ENCODE results near the gene KAZN. TPM values are rescaled to one million over a fixed set of nuclear protein-coding genes. Genes with fewer than 3 reads are reported as not detected.

KAZN gene
- total RNA-seq, 1 donor from 2014 or later = 33.5 TPM

DNA sequence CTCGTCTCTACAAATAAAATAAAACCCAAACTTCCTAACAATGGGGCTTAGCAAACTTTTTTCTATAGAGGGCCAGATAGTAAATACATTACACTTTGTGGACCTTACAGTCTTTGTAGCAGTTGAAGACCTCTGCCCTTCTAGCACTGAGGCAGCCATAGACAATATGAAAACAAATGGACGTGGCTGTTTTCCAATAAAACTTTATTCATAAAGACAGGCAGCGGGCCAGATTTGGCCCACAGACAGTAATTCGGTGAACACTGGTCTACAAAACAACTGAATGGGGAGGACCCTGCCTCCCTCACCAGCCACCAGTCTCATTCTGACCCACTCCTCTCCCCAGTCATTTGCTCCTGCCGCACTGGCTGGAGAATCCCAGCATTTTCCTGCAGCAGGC, 162.3 kb downstream of the KAZN start:
- H3K27me3 ChIP-seq = peaks cover 9% of the 10 kb centered on the region
- DNase-seq (no peak), ATAC-seq (no peak)
- no peaks in the 10 kb centered on the region for H3K4me1 ChIP-seq
- no peaks in the 10 kb centered on the region for H3K9me3 ChIP-seq
- TF ChIP-seq, protein P1, sequence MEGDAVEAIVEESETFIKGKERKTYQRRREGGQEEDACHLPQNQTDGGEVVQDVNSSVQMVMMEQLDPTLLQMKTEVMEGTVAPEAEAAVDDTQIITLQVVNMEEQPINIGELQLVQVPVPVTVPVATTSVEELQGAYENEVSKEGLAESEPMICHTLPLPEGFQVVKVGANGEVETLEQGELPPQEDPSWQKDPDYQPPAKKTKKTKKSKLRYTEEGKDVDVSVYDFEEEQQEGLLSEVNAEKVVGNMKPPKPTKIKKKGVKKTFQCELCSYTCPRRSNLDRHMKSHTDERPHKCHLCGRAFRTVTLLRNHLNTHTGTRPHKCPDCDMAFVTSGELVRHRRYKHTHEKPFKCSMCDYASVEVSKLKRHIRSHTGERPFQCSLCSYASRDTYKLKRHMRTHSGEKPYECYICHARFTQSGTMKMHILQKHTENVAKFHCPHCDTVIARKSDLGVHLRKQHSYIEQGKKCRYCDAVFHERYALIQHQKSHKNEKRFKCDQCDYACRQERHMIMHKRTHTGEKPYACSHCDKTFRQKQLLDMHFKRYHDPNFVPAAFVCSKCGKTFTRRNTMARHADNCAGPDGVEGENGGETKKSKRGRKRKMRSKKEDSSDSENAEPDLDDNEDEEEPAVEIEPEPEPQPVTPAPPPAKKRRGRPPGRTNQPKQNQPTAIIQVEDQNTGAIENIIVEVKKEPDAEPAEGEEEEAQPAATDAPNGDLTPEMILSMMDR (IDR thresholded peaks at IDR 0.05) = no peak
- no peak overlapping the region for H3K4me3 ChIP-seq
- intact Hi-C loops (cut with DNase I) = no loop called here
- no peak overlapping the region for H3K27ac ChIP-seq
- H3K36me3 ChIP-seq = no peaks in the 10 kb centered on the region

GRCh38 chr1:14761291-14762153, 163.0 kb downstream of the KAZN start:
- intact Hi-C loops (cut with DNase I) = no loop called here
- TF ChIP-seq, protein P1 (IDR thresholded peaks at IDR 0.05) = no peak
- Histone ChIP-seq H3K27ac (no peak overlapping the region), H3K4me1 (no peaks in the 10 kb centered on the region), H3K4me3 (no peak overlapping the region), H3K36me3 (no peaks in the 10 kb centered on the region), H3K9me3 (no peaks in the 10 kb centered on the region), H3K27me3 (peaks cover 9% of the 10 kb centered on the region)
- DNase-seq = no peak
- no peak for ATAC-seq

DNA sequence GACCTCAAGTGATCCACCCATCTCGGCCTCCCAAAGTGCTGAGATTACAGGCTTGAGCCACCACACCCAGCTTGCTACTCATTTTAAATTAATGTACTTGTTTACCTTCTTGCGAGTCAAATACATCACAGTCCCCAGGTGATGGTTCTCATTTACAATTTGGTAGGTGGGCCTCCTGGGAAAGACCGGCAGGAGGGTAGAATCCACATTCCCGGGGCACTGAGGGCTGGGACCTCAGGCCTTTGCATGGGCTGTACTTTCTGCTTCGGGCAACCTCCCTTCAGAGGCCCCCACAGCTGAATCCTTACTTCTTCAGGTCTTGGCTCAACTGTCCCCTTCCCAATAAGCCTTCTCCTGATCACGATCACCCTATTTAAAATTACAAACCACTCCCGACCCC, 165.5 kb downstream of the KAZN start:
- DNase-seq = no peak
- Histone ChIP-seq H3K27ac (no peak overlapping the region), H3K4me3 (no peak overlapping the region), H3K4me1 (no peaks in the 10 kb centered on the region), H3K27me3 (peaks cover 9% of the 10 kb centered on the region), H3K36me3 (no peaks in the 10 kb centered on the region), H3K9me3 (no peaks in the 10 kb centered on the region)
- intact Hi-C loops (cut with DNase I) = no loop called here
- TF ChIP-seq, protein P1 (IDR thresholded peaks at IDR 0.05) = no peak
- no peak for ATAC-seq

- H3K36me3 ChIP-seq = no peaks in the 10 kb centered on the region
- intact Hi-C loops (cut with DNase I) = no loop called here
- TF ChIP-seq, protein P1 (IDR thresholded peaks at IDR 0.05) = no peak
Observed at GRCh38 chr1:14765773-14766172, 167.3 kb downstream of the KAZN start.

DNA sequence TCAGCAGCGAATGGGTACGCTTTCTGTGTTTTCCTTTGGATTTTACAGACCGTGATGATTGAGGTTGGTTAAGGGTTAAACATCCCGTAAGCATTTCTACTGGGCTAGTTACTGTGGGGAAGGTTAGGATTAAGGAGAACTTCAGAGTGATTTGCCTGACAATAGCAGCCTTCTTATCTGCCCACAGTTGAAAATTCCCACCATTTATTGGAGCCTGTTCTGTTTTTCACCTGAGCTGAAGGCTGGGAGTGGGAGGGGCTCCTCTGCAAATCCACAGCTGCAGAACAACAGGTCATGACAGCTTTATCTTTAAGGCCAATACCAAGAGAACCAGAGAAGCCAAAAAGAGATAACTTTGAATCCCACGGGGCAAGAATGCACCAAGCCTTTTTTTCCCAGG, 168.6 kb downstream of the KAZN start:
- TF ChIP-seq, protein P1 (IDR thresholded peaks at IDR 0.05) = no peak
- intact Hi-C loops (cut with DNase I) = no loop called here
- H3K36me3 ChIP-seq = no peaks in the 10 kb centered on the region
- H3K27ac ChIP-seq = no peak overlapping the region
- no peaks in the 10 kb centered on the region for H3K9me3 ChIP-seq
- no peak for ATAC-seq
- no peak overlapping the region for H3K4me3 ChIP-seq
- peaks cover 9% of the 10 kb centered on the region for H3K27me3 ChIP-seq
- no peaks in the 10 kb centered on the region for H3K4me1 ChIP-seq
- no peak for DNase-seq

More at GRCh38 chr1:14765773-14766172, 167.3 kb downstream of the KAZN start:
- ATAC-seq = no peak
- no peak for DNase-seq
- Histone ChIP-seq H3K27me3 (peaks cover 9% of the 10 kb centered on the region), H3K9me3 (no peaks in the 10 kb centered on the region), H3K4me1 (no peaks in the 10 kb centered on the region), H3K27ac (no peak overlapping the region), H3K4me3 (no peak overlapping the region)

Data from upper lobe of right lung (tissue), 1 donor.